H9 (cell line): Measurements from ENCODE around the gene HIP1R. TPM values are rescaled to one million over a fixed set of nuclear protein-coding genes. Genes with fewer than 3 reads are reported as not detected.

Experiments used
- DNase-seq: peaks from one replicate; pipeline ENCODE4 v3.0.0-alpha.2; 2017
- H2AFZ ChIP-seq: one replicate; pipeline ENCODE4 v1.6.1; 2013; ENCODE audit warnings: mild to moderate bottlenecking, low read length, control low read depth, moderate library complexity
- H2AK5ac ChIP-seq: 2 replicates; pipeline ENCODE4 v1.6.1; 2013; ENCODE audit warnings: low read length, control low read depth, mixed read lengths; ENCODE audit not compliant: insufficient read length
- H2BK120ac ChIP-seq: one replicate; pipeline ENCODE4 v1.6.1; 2013; ENCODE audit warnings: low read depth, mild to moderate bottlenecking, low read length, control low read depth, inconsistent platforms; ENCODE audit not compliant: poor library complexity, severe bottlenecking
- H2BK12ac ChIP-seq: 2 replicates; pipeline ENCODE4 v1.6.1; 2013; ENCODE audit warnings: low read length, control low read depth, mixed read lengths, low read depth; ENCODE audit not compliant: insufficient read length
- H2BK15ac ChIP-seq: 2 replicates; pipeline ENCODE4 v1.6.1; 2013; ENCODE audit warnings: low read depth, low read length, control low read depth
- H2BK20ac ChIP-seq: one replicate; pipeline ENCODE4 v1.6.1; 2013; ENCODE audit warnings: low read depth, mild to moderate bottlenecking, low read length, control low read depth, inconsistent platforms; ENCODE audit not compliant: poor library complexity, severe bottlenecking
- H2BK5ac ChIP-seq: 2 replicates; pipeline ENCODE4 v1.6.1; 2013; ENCODE audit warnings: low read length, control low read depth, mixed read lengths; ENCODE audit not compliant: insufficient read length
- H3K14ac ChIP-seq: 2 replicates; pipeline ENCODE4 v1.6.1; 2013; ENCODE audit warnings: low read length, control low read depth; ENCODE audit not compliant: insufficient read depth
- H3K18ac ChIP-seq: 2 replicates; pipeline ENCODE4 v1.6.1; 2013; ENCODE audit warnings: low read depth, mild to moderate bottlenecking, mixed read lengths, low read length, control low read depth; ENCODE audit not compliant: insufficient read length
- H3K23ac ChIP-seq: 2 replicates; pipeline ENCODE4 v1.6.1; 2013; ENCODE audit warnings: low read length, control low read depth, mixed read lengths, low read depth; ENCODE audit not compliant: insufficient read length
- H3K23me2 ChIP-seq: 2 replicates; pipeline ENCODE4 v1.6.1; 2013; ENCODE audit warnings: low read depth, mild to moderate bottlenecking, mixed read lengths, low read length, control low read depth; ENCODE audit not compliant: insufficient read length, poor library complexity, severe bottlenecking
- H3K27ac ChIP-seq: 2 replicates; pipeline ENCODE4 v1.5.1; 2013; ENCODE audit warnings: low read length, control low read depth, mixed read lengths, low read depth; ENCODE audit not compliant: insufficient read length
- H3K27me3 ChIP-seq: 2 replicates; pipeline ENCODE4 v1.6.1; 2013; ENCODE audit warnings: low read length, control low read depth, inconsistent platforms; ENCODE audit not compliant: insufficient read depth
- H3K4ac ChIP-seq: 2 replicates; pipeline ENCODE4 v1.6.1; 2013; ENCODE audit warnings: low read depth, mild to moderate bottlenecking, control low read depth, inconsistent platforms, low read length, moderate library complexity
- H3K4me1 ChIP-seq: 2 replicates; pipeline ENCODE4 v1.6.1; 2013; ENCODE audit warnings: low read length, control low read depth, inconsistent platforms; ENCODE audit not compliant: insufficient read depth
- H3K4me2 ChIP-seq: 2 replicates; pipeline ENCODE4 v1.6.1; 2013; ENCODE audit warnings: low read length, control low read depth, mixed read lengths; ENCODE audit not compliant: insufficient read length, insufficient read depth
- H3K56ac ChIP-seq: 2 replicates; pipeline ENCODE4 v1.6.1; 2013; ENCODE audit warnings: low read depth, mild to moderate bottlenecking, mixed read lengths, low read length, control low read depth; ENCODE audit not compliant: insufficient read length
- H3K79me1 ChIP-seq: 2 replicates; pipeline ENCODE4 v1.6.1; 2013; ENCODE audit warnings: low read depth, mild to moderate bottlenecking, moderate library complexity, low read length, control low read depth, inconsistent platforms; ENCODE audit not compliant: insufficient read depth, poor library complexity, severe bottlenecking
- H3K79me2 ChIP-seq: 2 replicates; pipeline ENCODE4 v1.6.1; 2013; ENCODE audit warnings: low read length, control low read depth, inconsistent platforms; ENCODE audit not compliant: insufficient read depth
- H3K9ac ChIP-seq: 2 replicates; pipeline ENCODE4 v1.6.1; 2013; ENCODE audit warnings: low read length, control low read depth, mixed read lengths; ENCODE audit not compliant: insufficient read length; ENCODE audit errors: extremely low read depth
- H3K9me3 ChIP-seq: one replicate; pipeline ENCODE4 v1.6.1; 2013; ENCODE audit warnings: low read depth, low read length, inconsistent platforms; ENCODE audit not compliant: control insufficient read depth
- H3T11ph ChIP-seq: one replicate; pipeline ENCODE4 v1.6.1; 2013; ENCODE audit warnings: mild to moderate bottlenecking, low read length, control low read depth, inconsistent platforms
- H4K20me1 ChIP-seq: one replicate; pipeline ENCODE4 v1.6.1; 2013; ENCODE audit not compliant: control insufficient read depth, insufficient read length, insufficient read depth
- H4K5ac ChIP-seq: 2 replicates; pipeline ENCODE4 v1.6.1; 2013; ENCODE audit warnings: low read depth, mild to moderate bottlenecking, mixed read lengths, low read length, control low read depth; ENCODE audit not compliant: insufficient read length
- H4K8ac ChIP-seq: replicated peaks from 2 replicates; pipeline ENCODE4 v1.6.1; 2013; ENCODE audit warnings: low read length, control low read depth, mixed read lengths, low read depth; ENCODE audit not compliant: insufficient read length
- H4K91ac ChIP-seq: 2 replicates; pipeline ENCODE4 v1.6.1; 2013; ENCODE audit warnings: low read depth, mild to moderate bottlenecking, moderate library complexity, mixed read lengths, low read length, control low read depth; ENCODE audit not compliant: insufficient read length
- H3K27ac Mint-ChIP-seq, 3 experiments: 2 replicates in 2 of 3; 3 replicates in 1 of 3; pipeline ENCODE4 v1.8.0; 2020 to 2021; ENCODE audit warnings: mixed read lengths in 3 of 3, mild to moderate bottlenecking in 1 of 3, moderate library complexity in 1 of 3
- H3K27me3 Mint-ChIP-seq: 2 replicates; pipeline ENCODE4 v1.8.0; 2021; ENCODE audit warnings: low read depth, mild to moderate bottlenecking, moderate library complexity, mixed read lengths
- H3K36me3 Mint-ChIP-seq, 3 experiments: 2 replicates in 2 of 3; 3 replicates in 1 of 3; pipeline ENCODE4 v1.8.0; 2020 to 2021; ENCODE audit warnings: low read depth in 3 of 3, mixed read lengths in 3 of 3; ENCODE audit not compliant: insufficient read depth in 1 of 3
- H3K4me1 Mint-ChIP-seq, 2 experiments: 2 replicates each; pipeline ENCODE4 v1.8.0; 2020; ENCODE audit warnings: mixed read lengths in 2 of 2
- H3K4me3 Mint-ChIP-seq, 2 experiments: 2 replicates in 1 of 2; 3 replicates in 1 of 2; pipeline ENCODE4 v1.8.0; 2020 to 2021; ENCODE audit warnings: mild to moderate bottlenecking in 2 of 2, mixed read lengths in 2 of 2, moderate library complexity in 1 of 2
- H3K9me3 Mint-ChIP-seq, 2 experiments: 2 replicates in 1 of 2; 3 replicates in 1 of 2; pipeline ENCODE4 v1.8.0; 2020; ENCODE audit warnings: mild to moderate bottlenecking in 2 of 2, mixed read lengths in 2 of 2, moderate library complexity in 1 of 2
- CTCF ChIP-seq: fragments of 200-600 bp; sonication (generic); conservative IDR thresholded peaks from 3 replicates; pipeline ENCODE4 v1.8.0; 2021; ENCODE audit warnings: antibody characterized with exemption, mild to moderate bottlenecking
- WGBS: extraction: QIAGEN DNeasy Blood & Tissue Kit; methylation state at CpG from one replicate; pipeline ENCODE4 v1.1.7; 2013; ENCODE audit warnings: missing lambda C conversion rate, low lambda C conversion rate, mixed read lengths; ENCODE audit not compliant: insufficient read length; ENCODE audit errors: extremely low coverage; 5-methylcytosine and 5-hydroxymethylcytosine counted together
- total RNA-seq: library from RNA; stranded (reverse); gene quantifications from 2 replicates; pipeline ENCODE4 v1.2.1, GENCODE V29; 2021

Gene HIP1R
- total RNA-seq, 1 experiment from 2014 or later = 17.4 TPM

- H3K9me3 ChIP-seq = no peaks in the 10 kb centered on the region
- H3K79me1 ChIP-seq = no peaks in the 10 kb centered on the region
- H3K4me1 ChIP-seq = no peaks in the 10 kb centered on the region
- no peak for DNase-seq
- H2BK15ac ChIP-seq = no peak overlapping the region
- H4K5ac ChIP-seq = no peak overlapping the region
- no peak overlapping the region for H3T11ph ChIP-seq
- H2BK12ac ChIP-seq = no peak overlapping the region
- H3K9ac ChIP-seq = no peak overlapping the region
- H2AK5ac ChIP-seq = no peak overlapping the region
- H4K91ac ChIP-seq = no peak overlapping the region
- no peak overlapping the region for H2BK120ac ChIP-seq
- H3K27ac ChIP-seq = no peak overlapping the region
- no peak for TF ChIP-seq CTCF
- H3K27me3 ChIP-seq = no peaks in the 10 kb centered on the region
- H3K4ac ChIP-seq = no peak overlapping the region
- no peak overlapping the region for H3K4me3 Mint-ChIP-seq
- no peak overlapping the region; a peak in 1 of 7 replicates for H3K27ac Mint-ChIP-seq
- H4K20me1 ChIP-seq = no peaks in the 10 kb centered on the region
- no peak overlapping the region for H4K8ac ChIP-seq
- no peak overlapping the region for H3K4me2 ChIP-seq
- no peak overlapping the region for H3K14ac ChIP-seq
- H3K23me2 ChIP-seq = no peaks in the 10 kb centered on the region
- no peaks in the 10 kb centered on the region for H3K79me2 ChIP-seq
- no peak overlapping the region for H3K23ac ChIP-seq
- no peak overlapping the region for H2BK20ac ChIP-seq
- H3K9me3 Mint-ChIP-seq = no peaks in the 10 kb centered on the region
- no peak overlapping the region for H2BK5ac ChIP-seq
- H3K18ac ChIP-seq = no peak overlapping the region
- no peaks in the 10 kb centered on the region for H3K36me3 Mint-ChIP-seq
- H3K4me1 Mint-ChIP-seq = peaks cover 5 to 6% of the 10 kb centered on the region in 2 experiments; a peak in 3 of 4 replicates
- no CpG with 5 or more reads among the region's 5 CpGs for WGBS
- H3K27me3 Mint-ChIP-seq = peaks cover 5% of the 10 kb centered on the region
- no peak overlapping the region for H2AFZ ChIP-seq
- H3K56ac ChIP-seq = no peak overlapping the region
Measured at GRCh38 chr12:122847516-122847836, 12.2 kb downstream of the HIP1R start.
